Gastrocnemius medialis (tissue), 4 donors: ENCODE data around the gene KIF1A. TPM values are rescaled to one million over a fixed set of nuclear protein-coding genes. Genes with fewer than 3 reads are reported as not detected.

Source experiments
- ATAC-seq, 2 donors: fragments of 150-250 bp; one replicate each; pipeline ENCODE4 v1.9.1; 2016
- DNase-seq, 2 donors: peaks; one replicate each; pipeline ENCODE4 v3.0.0-alpha.2; 2019
- H3K27ac ChIP-seq, 4 donors: fragments of 200-600 bp; sonication (generic); 1 replicate in 1 of 4; 2 replicates in 3 of 4; pipeline ENCODE4 v1.5.1; 2016 to 2018; ENCODE audit warnings: mild to moderate bottlenecking in 2 of 4, moderate library complexity in 1 of 4
- H3K27me3 ChIP-seq, 3 donors: fragments of 200-600 bp; sonication (generic) in 2 of 3; 1 replicate in 1 of 3; 2 replicates in 2 of 3; pipeline versions ENCODE4 v1.5.1 to v1.6.0; 2016 to 2019; ENCODE audit warnings: mild to moderate bottlenecking in 1 of 3, moderate library complexity in 1 of 3
- H3K36me3 ChIP-seq, 2 donors: fragments of 200-600 bp; sonication (generic) in 1 of 2; one replicate each; pipeline ENCODE4 v1.5.1; 2017 to 2018
- H3K4me1 ChIP-seq, 2 donors: fragments of 200-600 bp; sonication (generic) in 1 of 2; one replicate each; pipeline ENCODE4 v1.5.1; 2016 to 2017; ENCODE audit warnings: mild to moderate bottlenecking in 2 of 2
- H3K4me3 ChIP-seq, 4 donors: fragments of 200-600 bp; sonication (generic) in 3 of 4; 1 replicate in 1 of 4; 2 replicates in 3 of 4; pipeline ENCODE4 v1.5.1; 2016 to 2019; ENCODE audit warnings: mild to moderate bottlenecking in 2 of 4
- H3K9me3 ChIP-seq, 3 donors: fragments of 200-600 bp; sonication (generic) in 2 of 3; 1 replicate in 1 of 3; 2 replicates in 2 of 3; pipeline ENCODE4 v1.5.1; 2016 to 2019
- POLR2A ChIP-seq, 2 donors: fragments of 450-650 bp; IDR thresholded peaks; one replicate each; pipeline ENCODE4 v1.6.1; 2017; ENCODE audit warnings: antibody characterized with exemption in 2 of 2, mild to moderate bottlenecking in 2 of 2, moderate library complexity in 2 of 2
- in situ Hi-C, 4 donors: fragments of 200-750 bp; cut with MboI; loops; one replicate each; pipeline versions ENCODE4 v1.15.0 to v1.8.0; 2017; ENCODE audit warnings: low sequenced_read_pairs in 4 of 4
- intact Hi-C: fragments of 100-400 bp; cut with DNase I; formaldehyde crosslinking; loops from one replicate; pipeline ENCODE4 v1.15.1; 2023; ENCODE audit warnings: low total_unique reads
- total RNA-seq, 4 donors: library from RNA; depleted of rRNA; stranded (reverse); fragments of >200 nt; gene quantifications; one replicate each; pipeline versions ENCODE4 v1.1.0 to v1.2.3, GENCODE V29; 2016
- TF ChIP-seq, protein P1 (sequence below), 5 experiments: fragments of 450-650 bp in 3 of 5; fragments of 200-600 bp in 2 of 5; sonication (generic) in 2 of 5; IDR thresholded peaks in 4 of 5; conservative IDR thresholded peaks in 1 of 5; 1 replicate in 4 of 5; 2 replicates in 1 of 5; pipeline ENCODE4 v1.5.1; 2016 to 2019; ENCODE audit warnings: antibody characterized with exemption in 5 of 5, mild to moderate bottlenecking in 3 of 5, moderate library complexity in 3 of 5

Gene KIF1A
- total RNA-seq, 4 donors from 2014 or later = 0.05 to 0.33 (median 0.09) TPM; not detected in 1

DNA sequence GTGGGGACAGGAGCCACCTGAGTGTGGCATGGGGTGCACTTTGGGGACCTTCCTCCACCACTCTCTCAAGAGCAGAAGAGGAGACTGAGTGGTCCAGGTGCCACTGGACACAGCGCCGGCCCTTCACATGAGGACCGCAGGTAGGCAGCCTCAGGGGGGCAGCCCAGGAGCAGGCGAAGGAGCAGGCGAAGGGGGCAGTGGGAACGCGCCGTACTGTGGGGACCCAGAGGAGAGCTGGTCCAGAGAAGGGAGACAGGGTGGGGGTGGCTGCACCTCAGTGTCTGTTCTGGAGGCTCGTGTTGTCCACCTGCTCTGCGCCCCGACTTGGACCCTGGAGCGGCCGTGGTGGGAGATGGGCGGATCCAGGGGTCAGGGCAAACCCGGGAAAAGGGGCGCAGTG, 73.3 kb downstream of the KIF1A start:
- no peak for ATAC-seq
- TF ChIP-seq POLR2A (IDR thresholded peaks at IDR 0.05) = no peak
- TF ChIP-seq, protein P1, sequence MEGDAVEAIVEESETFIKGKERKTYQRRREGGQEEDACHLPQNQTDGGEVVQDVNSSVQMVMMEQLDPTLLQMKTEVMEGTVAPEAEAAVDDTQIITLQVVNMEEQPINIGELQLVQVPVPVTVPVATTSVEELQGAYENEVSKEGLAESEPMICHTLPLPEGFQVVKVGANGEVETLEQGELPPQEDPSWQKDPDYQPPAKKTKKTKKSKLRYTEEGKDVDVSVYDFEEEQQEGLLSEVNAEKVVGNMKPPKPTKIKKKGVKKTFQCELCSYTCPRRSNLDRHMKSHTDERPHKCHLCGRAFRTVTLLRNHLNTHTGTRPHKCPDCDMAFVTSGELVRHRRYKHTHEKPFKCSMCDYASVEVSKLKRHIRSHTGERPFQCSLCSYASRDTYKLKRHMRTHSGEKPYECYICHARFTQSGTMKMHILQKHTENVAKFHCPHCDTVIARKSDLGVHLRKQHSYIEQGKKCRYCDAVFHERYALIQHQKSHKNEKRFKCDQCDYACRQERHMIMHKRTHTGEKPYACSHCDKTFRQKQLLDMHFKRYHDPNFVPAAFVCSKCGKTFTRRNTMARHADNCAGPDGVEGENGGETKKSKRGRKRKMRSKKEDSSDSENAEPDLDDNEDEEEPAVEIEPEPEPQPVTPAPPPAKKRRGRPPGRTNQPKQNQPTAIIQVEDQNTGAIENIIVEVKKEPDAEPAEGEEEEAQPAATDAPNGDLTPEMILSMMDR (IDR thresholded peaks at IDR 0.05 in 4 of 5, conservative IDR thresholded peaks at IDR 0.05 in 1 of 5) = no peak
- no peak overlapping the region for H3K27ac ChIP-seq
- H3K4me3 ChIP-seq = no peak overlapping the region
- no peak for DNase-seq
- no peaks in the 10 kb centered on the region for H3K9me3 ChIP-seq
- H3K4me1 ChIP-seq = no peaks in the 10 kb centered on the region
- in situ Hi-C loops (no loop called here), intact Hi-C loops (no loop called here)
- no peaks in the 10 kb centered on the region for H3K27me3 ChIP-seq
- no peaks in the 10 kb centered on the region for H3K36me3 ChIP-seq

GRCh38 chr2:240745962-240746361, 74.1 kb downstream of the KIF1A start:
- ATAC-seq (no peak), DNase-seq (no peak)
- Histone ChIP-seq H3K4me1 (no peaks in the 10 kb centered on the region), H3K4me3 (no peak overlapping the region), H3K27ac (no peak overlapping the region), H3K9me3 (no peaks in the 10 kb centered on the region), H3K27me3 (no peaks in the 10 kb centered on the region), H3K36me3 (no peaks in the 10 kb centered on the region)
- TF ChIP-seq, protein P1 (IDR thresholded peaks at IDR 0.05 in 4 of 5, conservative IDR thresholded peaks at IDR 0.05 in 1 of 5) = no peak
- no peak for TF ChIP-seq POLR2A (IDR thresholded peaks at IDR 0.05)
- intact Hi-C loops (no loop called here), in situ Hi-C loops (no loop called here)

DNA sequence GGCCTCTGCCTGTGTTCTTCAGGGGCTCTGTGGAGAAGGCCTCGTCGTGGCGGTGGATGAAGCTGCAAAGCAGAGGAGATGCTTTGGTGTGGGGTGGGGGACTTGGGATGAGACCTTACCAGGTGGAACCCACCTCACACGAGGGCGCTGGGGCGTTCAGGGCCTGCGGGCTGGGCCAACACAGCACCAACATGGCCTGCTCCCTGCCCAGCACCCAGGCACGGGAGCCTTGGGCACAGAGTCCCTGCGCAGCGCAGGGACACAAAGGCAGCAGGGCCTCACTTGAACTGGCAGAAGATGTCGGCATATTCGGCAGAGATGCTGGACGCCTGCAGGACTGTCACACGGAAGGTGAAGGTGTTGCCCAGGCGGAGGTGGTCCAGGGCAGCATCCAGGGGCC, 74.6 kb downstream of the KIF1A start:
- Histone ChIP-seq H3K27ac (no peak overlapping the region), H3K27me3 (no peaks in the 10 kb centered on the region), H3K4me1 (no peaks in the 10 kb centered on the region), H3K4me3 (no peak overlapping the region), H3K36me3 (no peaks in the 10 kb centered on the region), H3K9me3 (no peaks in the 10 kb centered on the region)
- TF ChIP-seq POLR2A (IDR thresholded peaks at IDR 0.05) = no peak
- TF ChIP-seq, protein P1 (IDR thresholded peaks at IDR 0.05 in 4 of 5, conservative IDR thresholded peaks at IDR 0.05 in 1 of 5) = no peak
- DNase-seq (no peak), ATAC-seq (no peak)
- intact Hi-C loops = no loop called here
- in situ Hi-C loops = no loop called here

DNA sequence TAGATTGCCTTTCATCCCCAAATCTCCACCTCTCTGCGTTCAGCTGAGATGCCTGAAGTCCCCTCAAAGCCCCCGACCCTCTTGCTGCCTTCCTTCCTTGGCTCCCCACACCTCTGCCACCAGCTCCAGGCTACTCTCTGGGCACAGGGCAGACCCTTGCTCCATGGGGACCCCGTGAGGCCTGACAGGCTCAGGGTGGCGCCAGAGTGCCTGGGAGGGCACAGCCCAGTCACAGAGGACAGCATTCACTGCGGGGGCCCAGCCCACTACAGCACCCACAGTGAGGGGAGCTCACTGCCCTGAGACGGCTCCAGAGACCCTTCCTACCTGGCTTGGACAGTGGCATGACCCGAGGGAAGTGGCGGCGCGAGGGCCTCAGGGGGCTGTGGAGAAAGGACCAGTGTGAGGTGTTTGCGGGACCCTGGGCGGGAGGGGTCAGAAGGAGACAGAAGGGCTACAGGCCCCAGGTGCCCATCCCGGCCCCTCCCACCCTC, 77.4 kb downstream of the KIF1A start:
- Histone ChIP-seq H3K36me3 (no peaks in the 10 kb centered on the region), H3K27ac (no peak overlapping the region), H3K9me3 (no peaks in the 10 kb centered on the region), H3K27me3 (no peaks in the 10 kb centered on the region), H3K4me3 (no peak overlapping the region), H3K4me1 (no peaks in the 10 kb centered on the region)
- no peak for DNase-seq
- ATAC-seq = no peak
- TF ChIP-seq, protein P1 (IDR thresholded peaks at IDR 0.05 in 4 of 5, conservative IDR thresholded peaks at IDR 0.05 in 1 of 5) = no peak
- TF ChIP-seq POLR2A (IDR thresholded peaks at IDR 0.05) = no peak
- intact Hi-C loops = no loop called here
- in situ Hi-C loops = no loop called here

GRCh38 chr2:240741091-240741490, 78.9 kb downstream of the KIF1A start:
- no peak for TF ChIP-seq POLR2A (IDR thresholded peaks at IDR 0.05)
- TF ChIP-seq, protein P1 (IDR thresholded peaks at IDR 0.05 in 4 of 5, conservative IDR thresholded peaks at IDR 0.05 in 1 of 5) = no peak

More at GRCh38 chr2:240741091-240741490, 78.9 kb downstream of the KIF1A start:
- Histone ChIP-seq H3K9me3 (no peaks in the 10 kb centered on the region), H3K36me3 (no peaks in the 10 kb centered on the region), H3K27ac (no peak overlapping the region), H3K27me3 (no peaks in the 10 kb centered on the region), H3K4me3 (no peak overlapping the region), H3K4me1 (no peaks in the 10 kb centered on the region)
- in situ Hi-C loops = no loop called here
- intact Hi-C loops = no loop called here
- ATAC-seq = no peak
- DNase-seq = no peak
